Prostate gland (tissue), 2 donors: ENCODE results near the gene UNC5B. TPM values are rescaled to one million over a fixed set of nuclear protein-coding genes. Genes with fewer than 3 reads are reported as not detected.

Source experiments
- DNase-seq: peaks from one replicate; pipeline ENCODE4 v3.0.0-alpha.2; 2019; ENCODE audit warnings: low spot score
- H3K27ac ChIP-seq, 2 donors: fragments of 200-600 bp; sonication (generic); 2 replicates each; pipeline ENCODE4 v1.5.1; 2017 to 2019
- H3K27me3 ChIP-seq: fragments of 200-600 bp; sonication (generic); replicated peaks from 2 replicates; pipeline ENCODE4 v1.5.1; 2019; ENCODE audit not compliant: insufficient read depth
- H3K36me3 ChIP-seq, 2 donors: fragments of 200-600 bp; sonication (generic); 1 replicate in 1 of 2; 2 replicates in 1 of 2; pipeline versions ENCODE4 v1.5.1 to v1.8.1; 2017 to 2019
- H3K4me1 ChIP-seq: fragments of 200-600 bp; sonication (generic); replicated peaks from 2 replicates; pipeline ENCODE4 v1.5.1; 2019
- H3K4me3 ChIP-seq, 2 donors: fragments of 200-600 bp; sonication (generic); 2 replicates each; pipeline ENCODE4 v1.5.1; 2017 to 2019
- H3K9me3 ChIP-seq: fragments of 200-600 bp; sonication (generic); 2 replicates; pipeline ENCODE4 v1.5.1; 2017
- CTCF ChIP-seq, 4 experiments: fragments of 200-600 bp in 2 of 4; fragments of 450-650 bp in 2 of 4; sonication (generic) in 2 of 4; IDR thresholded peaks; 1 replicate in 3 of 4; 2 replicates in 1 of 4; pipeline ENCODE4 v1.5.1; 2016 to 2019; ENCODE audit warnings: antibody characterized with exemption in 4 of 4, mild to moderate bottlenecking in 2 of 4, moderate library complexity in 2 of 4
- POLR2A ChIP-seq: fragments of 450-650 bp; IDR thresholded peaks from one replicate; pipeline ENCODE4 v1.6.1; 2016; ENCODE audit warnings: antibody characterized with exemption, mild to moderate bottlenecking
- POLR2AphosphoS5 ChIP-seq: sonication (generic); formaldehyde crosslinking; IDR thresholded peaks from one replicate; pipeline ENCODE4 v1.6.1; 2017; ENCODE audit warnings: antibody characterized with exemption
- WGBS: methylation state at CpG from one replicate; pipeline ENCODE4 v1.1.5; 2018; 5-methylcytosine and 5-hydroxymethylcytosine counted together
- intact Hi-C: fragments of 100-400 bp; cut with DNase I; formaldehyde crosslinking; loops from one replicate; pipeline ENCODE4 v1.14.2; 2022
- total RNA-seq, 2 donors: library from RNA; depleted of rRNA; stranded (reverse); fragments of >200 nt; gene quantifications; one replicate each; pipeline ENCODE4 v1.1.0, GENCODE V29; 2016

Gene UNC5B
- total RNA-seq, 2 donors from 2014 or later: 12.8 to 58.4 TPM

- intact Hi-C loops: no loop called here
- peak overlapping the region; percentile 4 to 29 for H3K27ac ChIP-seq
- WGBS: 71% methylated on average over 10 of the region's 10 CpGs
Observed at GRCh38 chr10:71234004-71234894, 21.9 kb downstream of the UNC5B start.

GRCh38 chr10:71234970-71235685 lies 22.8 kb downstream of the UNC5B start:
- Histone ChIP-seq H3K9me3 (no peaks in the 10 kb centered on the region), H3K27ac (peak overlapping the region; percentile 4 to 29), H3K4me3 (no peak overlapping the region), H3K4me1 (peaks cover 11% of the 10 kb centered on the region), H3K27me3 (no peaks in the 10 kb centered on the region), H3K36me3 (no peaks in the 10 kb centered on the region)
- intact Hi-C loops: no loop called here
- TF ChIP-seq CTCF (IDR thresholded peaks at IDR 0.05): no peak
- WGBS: 29% methylated on average over 16 of the region's 16 CpGs
- DNase-seq: no peak

More at GRCh38 chr10:71234004-71234894, 21.9 kb downstream of the UNC5B start:
- Histone ChIP-seq H3K36me3 (no peaks in the 10 kb centered on the region), H3K4me3 (no peak overlapping the region), H3K9me3 (no peaks in the 10 kb centered on the region), H3K4me1 (peaks cover 11% of the 10 kb centered on the region), H3K27me3 (no peaks in the 10 kb centered on the region)
- TF ChIP-seq POLR2A (no peak), CTCF (IDR thresholded peaks at IDR 0.05) (no peak), POLR2AphosphoS5 (no peak)
- DNase-seq: no peak

- Histone ChIP-seq H3K4me1 (peaks cover 11% of the 10 kb centered on the region), H3K9me3 (no peaks in the 10 kb centered on the region), H3K36me3 (no peaks in the 10 kb centered on the region), H3K4me3 (no peak overlapping the region), H3K27ac (no peak overlapping the region), H3K27me3 (no peaks in the 10 kb centered on the region)
- 85% methylated on average over 7 of the region's 7 CpGs for WGBS
- intact Hi-C loops: no loop called here
- no peak for TF ChIP-seq CTCF (IDR thresholded peaks at IDR 0.05)
- no peak for TF ChIP-seq POLR2AphosphoS5
- TF ChIP-seq POLR2A: no peak
- no peak for DNase-seq
Observed at GRCh38 chr10:71235808-71236207, 23.4 kb downstream of the UNC5B start.

- Histone ChIP-seq H3K4me3 (no peak overlapping the region), H3K4me1 (peaks cover 11% of the 10 kb centered on the region), H3K27ac (no peak overlapping the region), H3K27me3 (no peaks in the 10 kb centered on the region), H3K36me3 (no peaks in the 10 kb centered on the region), H3K9me3 (no peaks in the 10 kb centered on the region)
- TF ChIP-seq POLR2A: peak; percentile 9
- peak; percentile 54 for TF ChIP-seq POLR2AphosphoS5
- TF ChIP-seq CTCF (IDR thresholded peaks at IDR 0.05): no peak
- intact Hi-C loops: no loop called here
- no peak for DNase-seq
- WGBS: 10% methylated on average over 10 of the region's 10 CpGs
Observed at GRCh38 chr10:71236286-71236685, 23.9 kb downstream of the UNC5B start.
